T-cell (primary cell): ENCODE measurements around the gene ADARB2. TPM values are rescaled to one million over a fixed set of nuclear protein-coding genes. Genes with fewer than 3 reads are reported as not detected.

Source experiments
- ATAC-seq, 4 experiments: fragments of 200-7000 bp in 3 of 4; fragments of 150-1000 bp in 1 of 4; cut with Tn5 transposase; replicated peaks in 1 of 4; 1 replicate in 3 of 4; 2 replicates in 1 of 4; pipeline ENCODE4 v1.10.0; 2021; ENCODE audit warnings: moderate library complexity in 3 of 4, mild to moderate bottlenecking in 2 of 4, moderate number of reproducible peaks in 1 of 4
- CTCF ChIA-PET, 2 donors: fragments of 300-600 bp; sonication (Branson Sonifier 250); formaldehyde crosslinking; loops; one replicate each; lab custom pipeline; 2022; ENCODE audit warnings: antibody characterized with exemption in 2 of 2; lab: Charles Lee
- POLR2A ChIA-PET, 2 donors: fragments of 300-600 bp; sonication (Branson Sonifier 250); formaldehyde crosslinking; loops; one replicate each; lab custom pipeline; 2022; ENCODE audit warnings: antibody characterized with exemption in 2 of 2; lab: Charles Lee
- DNase-seq, 35 experiments: peaks; one replicate each; pipeline versions ENCODE4 v3.0.0 to v3.0.0-alpha.2; 2013 to 2023
- H3K27ac ChIP-seq: one replicate; pipeline ENCODE4 v1.5.1; 2013; ENCODE audit warnings: low read length
- H3K27me3 ChIP-seq, 2 experiments: replicated peaks in 1 of 2; 1 replicate in 1 of 2; 2 replicates in 1 of 2; pipeline versions ENCODE4 v1.6.1 to v1.7.0; 2013; ENCODE audit warnings: low read length in 1 of 2, mixed read lengths in 1 of 2; ENCODE audit not compliant: control insufficient read depth in 2 of 2, insufficient read depth in 2 of 2; ENCODE audit errors: extremely low read depth in 1 of 2
- H3K36me3 ChIP-seq, 2 donors: 1 replicate in 1 of 2; 2 replicates in 1 of 2; pipeline versions ENCODE4 v1.6.1 to v1.7.0; 2013; ENCODE audit warnings: low read length in 1 of 2; ENCODE audit not compliant: control insufficient read depth in 2 of 2, insufficient read depth in 1 of 2; ENCODE audit errors: extremely low read depth in 1 of 2
- H3K4me1 ChIP-seq, 2 experiments: 1 replicate in 1 of 2; 2 replicates in 1 of 2; pipeline versions ENCODE4 v1.6.1 to v1.7.0; 2013; ENCODE audit warnings: low read length in 2 of 2, mixed read lengths in 1 of 2; ENCODE audit not compliant: insufficient read depth in 2 of 2, control insufficient read depth in 1 of 2; ENCODE audit errors: extremely low read depth in 1 of 2
- H3K4me3 ChIP-seq, 2 donors: 1 replicate in 1 of 2; 2 replicates in 1 of 2; pipeline versions ENCODE4 v1.5.1 to v1.7.0; 2013; ENCODE audit warnings: mild to moderate bottlenecking in 2 of 2, low read length in 1 of 2, moderate library complexity in 1 of 2; ENCODE audit not compliant: control insufficient read depth in 1 of 2; ENCODE audit errors: extremely low read depth in 1 of 2
- H3K9me3 ChIP-seq: 2 replicates; pipeline ENCODE4 v1.7.0; 2013
- H3K27ac Mint-ChIP-seq, 2 donors: one replicate each; pipeline ENCODE4 v1.8.0; 2020 to 2021; ENCODE audit warnings: mild to moderate bottlenecking in 2 of 2, mixed read lengths in 2 of 2
- H3K27me3 Mint-ChIP-seq, 2 donors: one replicate each; pipeline ENCODE4 v1.8.0; 2021 to 2022; ENCODE audit warnings: mixed read lengths in 2 of 2
- H3K36me3 Mint-ChIP-seq: one replicate; pipeline ENCODE4 v1.8.0; 2021; ENCODE audit warnings: mixed read lengths
- H3K4me1 Mint-ChIP-seq, 3 donors: one replicate each; pipeline ENCODE4 v1.8.0; 2020 to 2022; ENCODE audit warnings: mixed read lengths in 3 of 3, mild to moderate bottlenecking in 1 of 3
- H3K4me3 Mint-ChIP-seq, 3 donors: one replicate each; pipeline ENCODE4 v1.8.0; 2020 to 2022; ENCODE audit warnings: mild to moderate bottlenecking in 3 of 3, mixed read lengths in 3 of 3, moderate library complexity in 3 of 3
- H3K9me3 Mint-ChIP-seq, 3 donors: one replicate each; pipeline ENCODE4 v1.8.0; 2020 to 2022; ENCODE audit warnings: mixed read lengths in 3 of 3
- WGBS: methylation state at CpG from one replicate; pipeline ENCODE4 v1.1.5; 2013; ENCODE audit warnings: missing lambda C conversion rate; ENCODE audit not compliant: insufficient coverage; 5-methylcytosine and 5-hydroxymethylcytosine counted together
- total RNA-seq, 35 experiments: library from RNA in 6 of 35; stranded (reverse) in 6 of 35; fragments of 120-200 nt in 1 of 35; gene quantifications; one replicate each; pipeline versions ENCODE4 v1.2.1 to v1.2.4 and lab custom pipeline; 2013 to 2026

Gene ADARB2
- total RNA-seq, 5 donors from 2014 or later (not counting 1 experiment from before 2014, with no cell fraction given): 0.07 to 4.0 (median 0.41) TPM

- Mint-ChIP-seq H3K4me3 (no peak overlapping the region), H3K36me3 (no peaks in the 10 kb centered on the region), H3K4me1 (no peaks in the 10 kb centered on the region), H3K9me3 (no peaks in the 10 kb centered on the region), H3K27ac (no peak overlapping the region), H3K27me3 (peaks cover 14 to 31% of the 10 kb centered on the region in 2 donors)
- ATAC-seq (no peak), DNase-seq (no peak)
- POLR2A ChIA-PET: no interaction called here
- 79% methylated on average over 10 of the region's 15 CpGs for WGBS
- H3K27me3 ChIP-seq: peaks cover 0 to 28% of the 10 kb centered on the region in 2 experiments
- H3K4me1 ChIP-seq: no peaks in the 10 kb centered on the region
- CTCF ChIA-PET: no interaction called here
- H3K27ac ChIP-seq: no peak overlapping the region
- H3K9me3 ChIP-seq: no peaks in the 10 kb centered on the region
- no peak overlapping the region for H3K4me3 ChIP-seq
- H3K36me3 ChIP-seq: no peaks in the 10 kb centered on the region
Observed at GRCh38 chr10:1527951-1528350, 209.4 kb downstream of the ADARB2 start.

GRCh38 chr10:1526436-1527055 is 210.8 kb downstream of the ADARB2 start:
- no peaks in the 10 kb centered on the region for H3K36me3 ChIP-seq
- Mint-ChIP-seq H3K36me3 (no peaks in the 10 kb centered on the region), H3K9me3 (no peaks in the 10 kb centered on the region), H3K27ac (no peak overlapping the region), H3K4me1 (no peaks in the 10 kb centered on the region), H3K4me3 (no peak overlapping the region), H3K27me3 (peaks cover 14 to 31% of the 10 kb centered on the region in 2 donors)
- CTCF ChIA-PET: no interaction called here
- no peak for ATAC-seq
- POLR2A ChIA-PET: no interaction called here
- WGBS: 46% methylated on average over 6 of the region's 18 CpGs
- no peak overlapping the region for H3K27ac ChIP-seq
- peaks cover 0 to 26% of the 10 kb centered on the region in 2 experiments for H3K27me3 ChIP-seq
- no peaks in the 10 kb centered on the region for H3K4me1 ChIP-seq
- H3K9me3 ChIP-seq: no peaks in the 10 kb centered on the region
- no peak for DNase-seq
- H3K4me3 ChIP-seq: no peak overlapping the region

GRCh38 chr10:1525354-1526162 is 211.8 kb downstream of the ADARB2 start:
- H3K27me3 ChIP-seq: peaks cover 0 to 22% of the 10 kb centered on the region in 2 experiments
- no peaks in the 10 kb centered on the region for H3K36me3 ChIP-seq
- no peaks in the 10 kb centered on the region for H3K36me3 Mint-ChIP-seq
- H3K4me3 ChIP-seq: no peak overlapping the region
- no peak overlapping the region for H3K4me3 Mint-ChIP-seq
- no peaks in the 10 kb centered on the region for H3K4me1 ChIP-seq
- ChIA-PET CTCF (no interaction called here), POLR2A (no interaction called here)
- no peaks in the 10 kb centered on the region for H3K9me3 Mint-ChIP-seq
- no peaks in the 10 kb centered on the region for H3K4me1 Mint-ChIP-seq
- no peak overlapping the region for H3K27ac ChIP-seq
- 91% methylated on average over 31 of the region's 32 CpGs for WGBS
- peaks cover 14 to 30% of the 10 kb centered on the region in 2 donors for H3K27me3 Mint-ChIP-seq
- H3K27ac Mint-ChIP-seq: no peak overlapping the region
- ATAC-seq (no peak), DNase-seq (no peak)
- no peaks in the 10 kb centered on the region for H3K9me3 ChIP-seq

- Histone ChIP-seq H3K9me3 (no peaks in the 10 kb centered on the region), H3K4me3 (no peak overlapping the region), H3K4me1 (no peaks in the 10 kb centered on the region), H3K27ac (no peak overlapping the region), H3K36me3 (no peaks in the 10 kb centered on the region), H3K27me3 (peaks cover 0 to 16% of the 10 kb centered on the region in 2 experiments)
- H3K27ac Mint-ChIP-seq: no peak overlapping the region
- no peaks in the 10 kb centered on the region for H3K36me3 Mint-ChIP-seq
- ATAC-seq (no peak), DNase-seq (no peak)
- no peaks in the 10 kb centered on the region for H3K4me1 Mint-ChIP-seq
- H3K9me3 Mint-ChIP-seq: no peaks in the 10 kb centered on the region
- ChIA-PET POLR2A (no interaction called here), CTCF (no interaction called here)
- H3K27me3 Mint-ChIP-seq: peaks cover 4 to 22% of the 10 kb centered on the region in 2 donors
- no peak overlapping the region for H3K4me3 Mint-ChIP-seq
- WGBS: no CpG with 5 or more reads among the region's 7 CpGs
Observed at GRCh38 chr10:1524540-1524939, 212.8 kb downstream of the ADARB2 start.

GRCh38 chr10:1523221-1523620 is 214.1 kb downstream of the ADARB2 start:
- Mint-ChIP-seq H3K27me3 (peaks cover 0 to 15% of the 10 kb centered on the region in 2 donors), H3K36me3 (no peaks in the 10 kb centered on the region), H3K27ac (no peak overlapping the region), H3K4me1 (no peaks in the 10 kb centered on the region), H3K4me3 (no peak overlapping the region), H3K9me3 (no peaks in the 10 kb centered on the region)
- POLR2A ChIA-PET: no interaction called here
- ATAC-seq (no peak), DNase-seq (no peak)
- H3K36me3 ChIP-seq: no peaks in the 10 kb centered on the region
- H3K9me3 ChIP-seq: no peaks in the 10 kb centered on the region
- CTCF ChIA-PET: no interaction called here
- WGBS: 72% methylated on average over 5 of the region's 8 CpGs
- H3K27ac ChIP-seq: no peak overlapping the region
- no peak overlapping the region for H3K4me3 ChIP-seq
- peaks cover 0 to 12% of the 10 kb centered on the region in 2 experiments for H3K27me3 ChIP-seq
- no peaks in the 10 kb centered on the region for H3K4me1 ChIP-seq

GRCh38 chr10:1522237-1522636 is 215.1 kb downstream of the ADARB2 start:
- Histone ChIP-seq H3K36me3 (no peaks in the 10 kb centered on the region), H3K9me3 (no peaks in the 10 kb centered on the region), H3K27me3 (peaks cover 0 to 12% of the 10 kb centered on the region in 2 experiments), H3K27ac (no peak overlapping the region), H3K4me1 (no peaks in the 10 kb centered on the region), H3K4me3 (no peak overlapping the region)
- Mint-ChIP-seq H3K4me1 (no peaks in the 10 kb centered on the region), H3K4me3 (no peak overlapping the region), H3K36me3 (no peaks in the 10 kb centered on the region), H3K27me3 (peaks cover 0 to 11% of the 10 kb centered on the region in 2 donors), H3K27ac (no peak overlapping the region), H3K9me3 (no peaks in the 10 kb centered on the region)
- ChIA-PET POLR2A (interaction anchor here in 1 of 2 donors (0.6 kb wide), 1 partner anchor 11 kb away, joined by 6 read pairs; no protein-coding TSS in a partner anchor), CTCF (no interaction called here)
- WGBS: 45% methylated on average over 2 of the region's 4 CpGs
- DNase-seq (no peak), ATAC-seq (no peak)
